ENCODE results near the gene IL2RA. TPM values are rescaled to one million over a fixed set of nuclear protein-coding genes. Genes with fewer than 3 reads are reported as not detected.
"Not testable (repeated sequence)": the region's sequence is repeated elsewhere in the genome, so short reads cannot be mapped to it uniquely, and the experiment has no call there.

The IL2RA gene
- total RNA-seq, 1 donor from 2014 or later, result not detected

GRCh38 chr10:5963591-5963990 lies 98.6 kb downstream of the IL2RA start:
- H3K9me3 Mint-ChIP-seq (ENCODE audit: unreplicated experiment), result no peaks in the 10 kb centered on the region
- peaks cover 13% of the 10 kb centered on the region for H3K27me3 Mint-ChIP-seq (ENCODE audit: unreplicated experiment)
- H3K27ac Mint-ChIP-seq (ENCODE audit: unreplicated experiment), result no peak overlapping the region
- no peak for TF ChIP-seq CTCF (IDR thresholded peaks at IDR 0.05; ENCODE audit: unreplicated experiment)
- peaks cover 3% of the 10 kb centered on the region for H3K36me3 Mint-ChIP-seq (ENCODE audit: low read depth, unreplicated experiment)
- peaks cover 7% of the 10 kb centered on the region for H3K4me1 Mint-ChIP-seq (ENCODE audit: unreplicated experiment)
- no peak for DNase-seq (ENCODE audit: low spot score)
- H3K4me3 Mint-ChIP-seq (ENCODE audit: unreplicated experiment), result no peak overlapping the region

- Mint-ChIP-seq H3K27me3 (ENCODE audit: unreplicated experiment) (peaks cover 13% of the 10 kb centered on the region), H3K4me3 (ENCODE audit: unreplicated experiment) (no peak overlapping the region), H3K27ac (ENCODE audit: unreplicated experiment) (no peak overlapping the region), H3K9me3 (ENCODE audit: unreplicated experiment) (no peaks in the 10 kb centered on the region), H3K36me3 (ENCODE audit: low read depth, unreplicated experiment) (peaks cover 3% of the 10 kb centered on the region), H3K4me1 (ENCODE audit: unreplicated experiment) (peaks cover 9% of the 10 kb centered on the region)
- TF ChIP-seq CTCF (IDR thresholded peaks at IDR 0.05; ENCODE audit: unreplicated experiment), result no peak
- DNase-seq (ENCODE audit: low spot score), result no peak
Measured at GRCh38 chr10:5963071-5963470, 99.1 kb downstream of the IL2RA start.

GRCh38 chr10:5962358-5962940 lies 99.7 kb downstream of the IL2RA start:
- H3K4me3 Mint-ChIP-seq (ENCODE audit: unreplicated experiment); H3K9me3 Mint-ChIP-seq (ENCODE audit: unreplicated experiment); H3K36me3 Mint-ChIP-seq (ENCODE audit: low read depth, unreplicated experiment); DNase-seq (ENCODE audit: low spot score); H3K27ac Mint-ChIP-seq (ENCODE audit: unreplicated experiment): not testable (repeated sequence)
- Mint-ChIP-seq H3K27me3 (ENCODE audit: unreplicated experiment) (peaks cover 13% of the 10 kb centered on the region), H3K4me1 (ENCODE audit: unreplicated experiment) (peaks cover 12% of the 10 kb centered on the region)

GRCh38 chr10:5961405-5962100 lies 100.6 kb downstream of the IL2RA start:
- DNase-seq (ENCODE audit: low spot score), result no peak
- TF ChIP-seq CTCF (IDR thresholded peaks at IDR 0.05; ENCODE audit: unreplicated experiment), result no peak
- Mint-ChIP-seq H3K9me3 (ENCODE audit: unreplicated experiment) (no peaks in the 10 kb centered on the region), H3K27me3 (ENCODE audit: unreplicated experiment) (peaks cover 17% of the 10 kb centered on the region), H3K27ac (ENCODE audit: unreplicated experiment) (peak overlapping the region; percentile 64), H3K36me3 (ENCODE audit: low read depth, unreplicated experiment) (no peaks in the 10 kb centered on the region), H3K4me3 (ENCODE audit: unreplicated experiment) (no peak overlapping the region), H3K4me1 (ENCODE audit: unreplicated experiment) (peaks cover 12% of the 10 kb centered on the region)

GRCh38 chr10:5960973-5961275 lies 101.2 kb downstream of the IL2RA start:
- Mint-ChIP-seq H3K27me3 (ENCODE audit: unreplicated experiment) (peaks cover 15% of the 10 kb centered on the region), H3K4me1 (ENCODE audit: unreplicated experiment) (peaks cover 12% of the 10 kb centered on the region)
- not testable (repeated sequence) for H3K36me3 Mint-ChIP-seq (ENCODE audit: low read depth, unreplicated experiment); H3K4me3 Mint-ChIP-seq (ENCODE audit: unreplicated experiment); DNase-seq (ENCODE audit: low spot score); H3K27ac Mint-ChIP-seq (ENCODE audit: unreplicated experiment); H3K9me3 Mint-ChIP-seq (ENCODE audit: unreplicated experiment)

Other genes starting within 250 kb of the IL2RA start
- 320 TPM for gene GDI2, start 248.9 kb downstream of the IL2RA start, total RNA-seq (ENCODE audit: unreplicated experiment)
- 6.6 TPM for gene ANKRD16, start 172.5 kb downstream of the IL2RA start, total RNA-seq (ENCODE audit: unreplicated experiment)
- gene FBH1, start 172.1 kb downstream of the IL2RA start, total RNA-seq (ENCODE audit: unreplicated experiment), result 95.2 TPM
- gene IL15RA, start 84.8 kb downstream of the IL2RA start, total RNA-seq (ENCODE audit: unreplicated experiment), result 0.97 TPM
- 113 TPM for gene RBM17, start 26.7 kb upstream of the IL2RA start, total RNA-seq (ENCODE audit: unreplicated experiment)
- 32.3 TPM for gene PFKFB3, start 140.6 kb upstream of the IL2RA start, total RNA-seq (ENCODE audit: unreplicated experiment)

Measured in endothelial cell (in vitro differentiated cells).